Right ventricle myocardium inferior (tissue), 1 donor: ENCODE results near the gene MRAP2. TPM values are rescaled to one million over a fixed set of nuclear protein-coding genes. Genes with fewer than 3 reads are reported as not detected.
"Not testable (repeated sequence)": the region's sequence is repeated elsewhere in the genome, so short reads cannot be mapped to it uniquely, and the experiment has no call there.

Source experiments
- ATAC-seq: fragments of 200-7000 bp; cut with Tn5 transposase; one replicate; pipeline ENCODE4 v1.9.1; 2020; ENCODE audit warnings: mild to moderate bottlenecking, moderate library complexity
- DNase-seq: peaks from one replicate; pipeline ENCODE4 v3.0.0; 2021; ENCODE audit errors: missing footprints
- intact Hi-C: fragments of 100-400 bp; cut with DNase I; formaldehyde crosslinking; loops from one replicate; pipeline ENCODE4 v1.11.0; 2022
- total RNA-seq: library from RNA; stranded (reverse); fragmentation: NEBNext Ultra II Directional; extraction: Animal tissue kit (Norgen Biotek cat#: 25700); gene quantifications from one replicate; pipeline ENCODE4 v1.2.1, GENCODE V29; 2021
- donor health status: DM: no; HTN: yes; CAD: no; lungs with severe emphysema.

Gene MRAP2
- total RNA-seq, 1 donor from 2014 or later: not detected

DNA sequence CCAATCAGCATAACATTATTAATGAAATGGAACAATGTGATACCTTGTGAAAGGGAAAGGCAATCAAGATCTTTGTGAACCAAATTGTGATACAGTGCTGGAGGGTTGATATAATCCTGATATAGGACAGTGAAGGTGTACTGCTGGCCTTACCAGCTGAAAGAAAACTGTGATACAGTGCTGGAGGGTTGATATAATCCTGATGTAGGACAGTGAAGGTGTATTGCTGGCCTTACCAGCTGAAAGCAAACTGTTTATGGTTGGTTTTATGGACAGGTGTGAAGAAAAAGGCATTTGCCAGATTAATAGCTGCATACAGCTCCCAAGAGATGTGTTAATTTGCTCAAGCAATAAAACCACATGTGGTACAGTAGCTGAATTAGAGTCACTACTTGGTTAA lies 73.9 kb downstream of the MRAP2 start:
- DNase-seq: no peak
- intact Hi-C loops: no loop called here

DNA sequence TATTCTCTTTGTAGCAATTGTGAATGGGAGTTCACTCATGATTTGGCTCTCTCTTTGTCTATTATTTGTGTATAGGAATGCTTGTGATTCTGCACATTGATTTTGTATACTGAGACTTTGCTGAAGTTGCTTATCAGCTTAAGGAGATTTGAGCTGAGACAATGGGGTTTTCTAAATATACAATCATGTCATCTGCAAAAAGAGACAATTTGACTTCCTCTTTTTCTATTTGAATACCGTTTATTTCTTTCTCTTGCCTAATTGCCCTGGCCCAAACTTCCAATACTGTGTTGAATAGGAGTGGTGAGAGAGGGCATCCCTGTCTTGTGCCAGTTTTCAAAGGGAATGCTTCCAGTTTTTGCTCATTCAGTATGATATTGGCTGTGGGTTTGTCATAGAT lies 77.8 kb downstream of the MRAP2 start:
- DNase-seq, intact Hi-C loops, ATAC-seq: not testable (repeated sequence)

More for the DNA sequence above, 73.9 kb downstream of the MRAP2 start:
- no peak for ATAC-seq

GRCh38 chr6:84114933-84115594 lies 81.5 kb downstream of the MRAP2 start:
- intact Hi-C loops, DNase-seq, ATAC-seq: not testable (repeated sequence)

DNA sequence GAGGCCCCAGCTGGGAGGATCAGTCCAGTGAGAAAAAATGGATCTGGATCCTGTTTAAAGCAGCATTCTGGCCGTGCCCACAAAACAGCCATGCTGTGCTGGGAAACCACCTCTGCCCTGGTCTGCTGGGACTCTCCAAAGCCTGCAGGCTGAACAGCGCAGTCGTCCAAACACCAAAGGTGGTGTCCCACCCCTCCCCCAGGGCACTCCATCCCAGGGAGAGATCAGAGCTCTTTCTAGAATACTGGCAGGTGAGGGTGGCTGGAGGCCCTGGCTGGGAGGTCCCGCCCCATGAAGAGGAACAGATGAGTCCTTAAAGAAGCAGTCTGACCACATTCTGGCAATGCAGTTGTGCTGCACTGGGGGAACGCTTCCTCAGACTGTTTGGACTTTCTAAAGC lies 84.6 kb downstream of the MRAP2 start:
- ATAC-seq (no peak), DNase-seq (no peak)
- intact Hi-C loops: no loop called here

DNA sequence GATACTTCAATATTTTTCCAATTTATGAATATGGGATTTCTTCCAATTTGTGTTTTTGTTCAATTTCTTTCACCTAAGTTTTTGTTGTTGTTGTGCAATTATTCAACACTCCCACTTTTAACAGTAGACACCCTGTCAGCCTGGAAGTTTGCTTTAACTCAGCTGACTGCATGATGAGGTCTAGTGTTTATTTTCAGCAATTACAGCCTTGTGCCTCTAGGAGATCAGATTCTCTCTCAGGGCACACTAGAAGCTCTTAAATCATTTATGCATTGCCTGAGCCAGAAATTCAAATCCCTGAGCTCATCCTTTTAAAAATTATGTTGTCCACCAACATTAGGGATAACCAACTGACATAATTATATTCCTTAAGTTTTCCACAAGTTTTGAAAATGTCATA lies 85.7 kb downstream of the MRAP2 start:
- intact Hi-C loops: no loop called here
- DNase-seq (no peak), ATAC-seq (no peak)

DNA sequence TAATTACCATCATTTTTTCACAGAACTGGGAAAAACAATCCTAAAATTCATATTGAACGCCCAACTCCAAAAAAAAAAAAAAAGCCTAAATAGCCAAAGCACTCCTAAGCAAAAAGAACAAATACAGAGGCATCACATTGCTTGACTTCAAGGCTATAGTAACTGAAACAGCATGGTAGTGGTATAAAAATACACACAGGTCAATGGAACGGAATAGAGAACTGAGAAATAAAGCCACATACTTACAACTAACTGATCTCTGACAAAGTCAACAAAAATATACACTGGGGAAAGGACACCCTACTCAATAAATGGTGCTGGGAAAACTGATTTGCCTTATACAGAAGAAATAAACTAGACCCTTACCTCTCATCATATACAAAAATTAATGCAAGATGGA lies 89.6 kb downstream of the MRAP2 start:
- ATAC-seq (no peak), DNase-seq (no peak)
- intact Hi-C loops: no loop called here

GRCh38 chr6:84129588-84129987 lies 96.0 kb downstream of the MRAP2 start:
- ATAC-seq, intact Hi-C loops, DNase-seq: not testable (repeated sequence)

- DNase-seq, ATAC-seq, intact Hi-C loops: not testable (repeated sequence)
Measured at GRCh38 chr6:84133385-84133784, 99.8 kb downstream of the MRAP2 start.

DNA sequence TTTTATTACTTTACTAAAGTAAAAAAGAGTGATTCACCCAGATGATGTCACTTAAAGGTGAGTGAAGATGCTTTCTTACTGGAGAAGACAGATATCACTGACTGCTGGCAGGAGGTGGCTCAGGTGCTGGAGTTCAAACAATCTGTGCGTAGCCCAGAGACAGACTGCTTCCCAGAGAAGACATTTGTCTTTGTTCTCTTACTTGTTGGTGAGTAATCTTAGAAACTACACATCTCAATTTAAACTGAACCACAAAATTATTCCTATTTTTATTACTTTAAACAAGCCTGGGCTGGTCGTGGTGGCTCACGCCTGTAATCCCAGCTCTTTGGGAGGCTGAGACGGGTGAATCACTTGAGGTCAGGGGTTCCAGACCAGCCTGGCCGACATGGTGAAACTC lies 101.7 kb downstream of the MRAP2 start:
- no peak for ATAC-seq
- intact Hi-C loops: no loop called here
- no peak for DNase-seq

GRCh38 chr6:84136364-84137050 lies 102.9 kb downstream of the MRAP2 start:
- no peak for ATAC-seq
- no peak for DNase-seq
- intact Hi-C loops: no loop called here

DNA sequence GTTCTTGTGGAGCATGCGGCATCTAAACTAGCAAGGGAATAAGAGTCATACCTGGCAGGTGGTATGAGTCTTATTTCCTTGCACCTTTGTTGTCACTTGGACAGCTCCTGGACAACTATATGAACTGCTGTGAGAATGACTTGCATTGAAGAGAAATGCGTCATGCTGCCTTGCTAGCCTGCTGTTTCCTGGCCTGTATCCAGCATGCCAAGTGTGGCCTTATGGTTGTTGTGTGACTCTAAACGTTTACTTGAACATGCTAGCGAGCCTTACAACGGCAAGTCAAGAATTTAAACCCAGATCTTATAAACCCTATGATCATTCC lies 103.4 kb downstream of the MRAP2 start:
- DNase-seq (no peak), ATAC-seq (no peak)
- intact Hi-C loops: no loop called here

- ATAC-seq: no peak
- DNase-seq: no peak
- intact Hi-C loops: no loop called here
Measured at GRCh38 chr6:84137989-84138575, 104.5 kb downstream of the MRAP2 start.

DNA sequence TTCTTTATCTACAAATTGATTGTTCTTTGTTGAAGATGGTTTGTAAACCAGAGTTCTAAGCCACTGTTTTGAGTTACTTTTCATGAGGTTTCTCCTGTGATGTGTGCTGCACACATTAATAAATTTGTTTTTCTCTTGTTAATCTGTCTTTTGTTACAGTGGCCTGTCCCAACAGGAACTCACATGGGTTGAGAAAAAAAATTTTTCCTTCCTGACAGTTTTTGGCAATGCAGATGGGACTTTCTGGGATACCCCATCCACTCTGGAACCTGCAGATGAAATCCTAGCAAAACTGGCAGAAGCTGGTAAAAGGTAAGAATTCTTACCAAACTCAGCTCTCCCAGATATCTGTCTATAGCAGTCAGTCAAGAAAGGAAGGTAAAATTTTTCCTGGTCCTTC lies 105.7 kb downstream of the MRAP2 start:
- no peak for DNase-seq
- intact Hi-C loops: no loop called here
- no peak for ATAC-seq

Other genes with a start within 250 kb of the MRAP2 start
- not detected for gene RIPPLY2, start 180.4 kb upstream of the MRAP2 start, total RNA-seq
- gene CYB5R4, start 174.1 kb upstream of the MRAP2 start, total RNA-seq: 15.9 TPM
- gene CEP162, start 193.9 kb downstream of the MRAP2 start, total RNA-seq: 3.9 TPM